Fibroblast of the aortic adventitia (primary cell): ENCODE results near the gene SIRT3. TPM values are rescaled to one million over a fixed set of nuclear protein-coding genes. Genes with fewer than 3 reads are reported as not detected.

Source experiments
- DNase-seq: peaks from one replicate; pipeline ENCODE4 v3.0.0-alpha.2; 2010; ENCODE audit warnings: low read depth
- H3K4me3 ChIP-seq: 2 replicates; pipeline ENCODE4 v1.5.1; 2011; ENCODE audit warnings: low read depth, mild to moderate bottlenecking, control low read depth, low read length, moderate library complexity
- total RNA-seq: library from RNA; depleted of rRNA; stranded (reverse); fragments of >200 nt; gene quantifications from 2 replicates; pipeline ENCODE4 v1.2.3, GENCODE V29; 2012; ENCODE audit warnings: low replicate concordance
- TF ChIP-seq, protein P1 (sequence below): IDR thresholded peaks from 2 replicates; pipeline ENCODE4 v1.5.1; 2011; ENCODE audit warnings: mild to moderate bottlenecking, low read length, control low read depth, inconsistent platforms; ENCODE audit not compliant: insufficient read depth

SIRT3 gene
- 4.2 and 8.2 TPM in 2 replicates for total RNA-seq

DNA sequence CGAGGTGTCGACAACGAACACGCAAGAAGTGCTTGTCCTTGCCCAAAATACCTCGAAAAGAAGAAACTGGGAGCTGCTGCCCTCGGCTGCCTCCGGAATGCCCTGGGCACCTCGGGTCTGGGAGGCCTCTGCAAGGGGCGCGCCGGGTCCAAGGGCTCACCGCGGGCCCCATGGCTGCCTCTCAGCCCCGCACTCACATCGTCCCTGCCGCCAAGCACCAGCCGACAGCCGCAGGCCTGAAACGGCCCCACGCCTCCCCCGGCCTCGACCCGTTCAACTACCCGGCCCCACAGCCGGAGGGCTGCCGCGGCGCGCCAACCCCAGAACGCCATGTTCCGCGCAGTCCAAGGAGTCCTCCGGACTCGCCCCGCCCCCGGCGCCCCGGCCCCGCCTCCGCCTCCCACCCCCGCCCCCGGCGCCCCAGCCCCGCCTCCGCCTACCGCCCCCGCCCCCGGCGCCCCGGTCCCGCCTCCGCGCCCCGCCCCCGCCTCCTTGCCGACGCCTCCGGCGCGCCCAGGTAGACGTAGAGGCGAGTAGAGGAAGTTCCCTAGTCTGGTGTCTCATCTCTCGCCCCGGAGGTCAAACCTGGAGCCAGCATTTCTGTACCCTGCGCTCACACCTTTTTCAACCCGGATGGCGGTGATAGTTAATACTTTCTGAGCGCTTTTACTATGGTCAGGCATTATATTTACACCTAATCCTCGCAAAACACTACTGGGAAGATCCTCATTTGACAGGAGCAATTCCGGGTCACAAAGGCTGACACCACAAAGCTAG lies at the start of gene SIRT3:
SIRT3 (minus strand) TSS at position 346 of the 777 bp plus-strand sequence; CDS start at position 332, 14 bp downstream.
- peak; percentile 67 for DNase-seq
- TF ChIP-seq, protein P1, sequence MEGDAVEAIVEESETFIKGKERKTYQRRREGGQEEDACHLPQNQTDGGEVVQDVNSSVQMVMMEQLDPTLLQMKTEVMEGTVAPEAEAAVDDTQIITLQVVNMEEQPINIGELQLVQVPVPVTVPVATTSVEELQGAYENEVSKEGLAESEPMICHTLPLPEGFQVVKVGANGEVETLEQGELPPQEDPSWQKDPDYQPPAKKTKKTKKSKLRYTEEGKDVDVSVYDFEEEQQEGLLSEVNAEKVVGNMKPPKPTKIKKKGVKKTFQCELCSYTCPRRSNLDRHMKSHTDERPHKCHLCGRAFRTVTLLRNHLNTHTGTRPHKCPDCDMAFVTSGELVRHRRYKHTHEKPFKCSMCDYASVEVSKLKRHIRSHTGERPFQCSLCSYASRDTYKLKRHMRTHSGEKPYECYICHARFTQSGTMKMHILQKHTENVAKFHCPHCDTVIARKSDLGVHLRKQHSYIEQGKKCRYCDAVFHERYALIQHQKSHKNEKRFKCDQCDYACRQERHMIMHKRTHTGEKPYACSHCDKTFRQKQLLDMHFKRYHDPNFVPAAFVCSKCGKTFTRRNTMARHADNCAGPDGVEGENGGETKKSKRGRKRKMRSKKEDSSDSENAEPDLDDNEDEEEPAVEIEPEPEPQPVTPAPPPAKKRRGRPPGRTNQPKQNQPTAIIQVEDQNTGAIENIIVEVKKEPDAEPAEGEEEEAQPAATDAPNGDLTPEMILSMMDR = peak; percentile 37

DNA sequence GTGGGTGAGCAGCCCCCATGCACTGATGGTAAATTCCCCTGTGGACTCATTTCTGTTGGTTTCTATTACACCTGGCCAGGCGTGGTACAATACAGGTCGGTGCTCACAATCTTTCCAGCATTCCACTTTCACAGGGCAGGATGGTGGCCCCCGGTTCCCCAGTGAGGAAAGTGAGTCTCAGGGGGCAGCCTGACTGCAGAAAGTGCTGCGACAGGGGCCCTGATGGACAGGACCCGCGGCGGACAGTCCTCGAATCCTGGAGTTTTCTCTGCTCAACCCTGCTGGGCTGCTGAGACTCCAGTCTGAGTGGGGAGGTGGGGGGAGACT lies 49.7 kb upstream of the SIRT3 start:
- TF ChIP-seq, protein P1 = no peak
- no peak for DNase-seq
- H3K4me3 ChIP-seq = no peak overlapping the region

More for the DNA sequence above, at the start of gene SIRT3:
- H3K4me3 ChIP-seq = peak within 1 kb of the TSS; percentile 78

- no peak for DNase-seq
- H3K4me3 ChIP-seq = no peak overlapping the region
- TF ChIP-seq, protein P1 = no peak
Observed at GRCh38 chr11:285021-285893, 49.1 kb upstream of the SIRT3 start.

- no peak for DNase-seq
- TF ChIP-seq, protein P1 = no peak
- no peak overlapping the region for H3K4me3 ChIP-seq
Observed at GRCh38 chr11:284105-285020, 48.2 kb upstream of the SIRT3 start.

GRCh38 chr11:283405-284104 lies 47.4 kb upstream of the SIRT3 start:
- no peak for DNase-seq
- no peak overlapping the region for H3K4me3 ChIP-seq
- TF ChIP-seq, protein P1 = no peak
